C4-2B (cell line): Measurements from ENCODE around the gene MACROD1.

ENCODE experiments used
- H3K27ac ChIP-seq: fragments of 450-650 bp; 2 replicates; pipeline ENCODE4 v1.5.1; 2017
- ZFX ChIP-seq: fragments of 450-650 bp; IDR thresholded peaks from 2 replicates; pipeline ENCODE4 v1.6.1; 2017
- TF ChIP-seq, protein P1 (sequence below): fragments of 450-650 bp; conservative IDR thresholded peaks from 2 replicates; pipeline ENCODE4 v1.5.1; 2017; ENCODE audit warnings: mild to moderate bottlenecking

Gene MACROD1

DNA sequence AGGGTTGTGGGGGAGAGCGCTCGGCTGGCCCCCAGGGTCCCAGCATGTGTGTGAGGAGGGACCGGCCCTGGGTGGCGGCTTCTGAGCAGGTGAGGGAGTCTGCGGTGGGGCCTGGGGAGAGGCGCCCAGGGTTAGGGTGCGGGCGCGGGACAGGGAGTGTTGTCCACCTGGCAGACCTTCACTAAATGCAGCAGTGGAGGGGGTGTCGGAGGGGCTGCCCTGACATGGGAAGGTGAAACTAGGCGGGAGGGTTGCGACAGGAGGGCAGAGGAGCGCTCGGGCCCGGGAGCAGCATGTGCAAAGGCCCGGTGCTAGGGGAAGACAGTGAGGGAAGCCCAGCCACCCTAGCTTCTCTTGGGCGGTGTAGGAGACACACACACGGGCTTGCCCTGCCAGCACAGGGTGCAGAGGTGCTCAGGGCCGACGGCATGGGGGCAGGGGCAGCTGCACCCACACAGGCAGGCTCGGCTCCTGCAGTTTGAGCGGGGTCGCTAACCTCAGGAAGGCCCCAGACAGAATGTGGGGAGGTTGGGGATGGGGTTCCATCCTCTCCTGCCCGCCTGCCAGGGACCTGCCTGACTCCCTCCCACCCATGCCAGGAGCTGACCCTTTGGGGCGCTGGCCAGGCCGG, 157.5 kb downstream of the MACROD1 start:
- H3K27ac ChIP-seq, result peak overlapping the region; percentile 20; the same call in 1 of the 2 replicates
- TF ChIP-seq, protein P1, sequence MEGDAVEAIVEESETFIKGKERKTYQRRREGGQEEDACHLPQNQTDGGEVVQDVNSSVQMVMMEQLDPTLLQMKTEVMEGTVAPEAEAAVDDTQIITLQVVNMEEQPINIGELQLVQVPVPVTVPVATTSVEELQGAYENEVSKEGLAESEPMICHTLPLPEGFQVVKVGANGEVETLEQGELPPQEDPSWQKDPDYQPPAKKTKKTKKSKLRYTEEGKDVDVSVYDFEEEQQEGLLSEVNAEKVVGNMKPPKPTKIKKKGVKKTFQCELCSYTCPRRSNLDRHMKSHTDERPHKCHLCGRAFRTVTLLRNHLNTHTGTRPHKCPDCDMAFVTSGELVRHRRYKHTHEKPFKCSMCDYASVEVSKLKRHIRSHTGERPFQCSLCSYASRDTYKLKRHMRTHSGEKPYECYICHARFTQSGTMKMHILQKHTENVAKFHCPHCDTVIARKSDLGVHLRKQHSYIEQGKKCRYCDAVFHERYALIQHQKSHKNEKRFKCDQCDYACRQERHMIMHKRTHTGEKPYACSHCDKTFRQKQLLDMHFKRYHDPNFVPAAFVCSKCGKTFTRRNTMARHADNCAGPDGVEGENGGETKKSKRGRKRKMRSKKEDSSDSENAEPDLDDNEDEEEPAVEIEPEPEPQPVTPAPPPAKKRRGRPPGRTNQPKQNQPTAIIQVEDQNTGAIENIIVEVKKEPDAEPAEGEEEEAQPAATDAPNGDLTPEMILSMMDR, result no peak
- no peak for TF ChIP-seq ZFX

DNA sequence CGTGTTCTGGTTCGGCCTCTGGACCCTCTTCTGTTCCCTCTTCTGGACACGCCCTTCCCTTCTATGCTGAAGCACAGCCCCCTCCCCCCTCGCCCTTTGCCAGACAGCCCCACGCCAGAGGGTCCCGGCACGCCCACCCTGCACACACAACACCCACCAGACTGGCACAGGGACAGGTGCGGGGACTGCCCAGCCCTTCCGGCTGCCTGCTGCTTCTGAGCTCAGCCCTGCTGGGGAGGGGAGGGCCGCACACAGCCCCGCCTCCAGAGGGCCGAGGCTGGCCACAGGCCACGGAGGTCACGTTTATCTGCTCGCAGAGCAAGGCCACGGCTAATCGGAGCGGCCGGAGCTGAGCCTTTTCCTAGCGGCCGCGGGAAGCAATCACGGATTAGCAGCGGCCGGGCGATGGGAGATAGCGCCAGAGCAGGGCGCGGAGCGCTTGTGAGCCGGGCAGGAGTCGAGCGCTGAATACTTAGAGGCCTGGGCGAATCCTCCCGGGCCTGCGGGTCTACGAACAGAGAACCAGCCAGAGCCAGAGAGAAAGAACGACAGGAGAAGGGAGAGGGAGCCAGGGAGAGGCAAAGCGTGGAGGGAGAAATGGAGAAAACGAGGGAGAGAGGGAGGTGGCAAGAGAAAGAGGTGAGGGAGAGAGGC, 158.2 kb downstream of the MACROD1 start:
- TF ChIP-seq ZFX, result no peak
- TF ChIP-seq, protein P1, result no peak; the same call in 1 of the 2 replicates
- peak overlapping the region; percentile 20; the same call in 1 of the 2 replicates for H3K27ac ChIP-seq

DNA sequence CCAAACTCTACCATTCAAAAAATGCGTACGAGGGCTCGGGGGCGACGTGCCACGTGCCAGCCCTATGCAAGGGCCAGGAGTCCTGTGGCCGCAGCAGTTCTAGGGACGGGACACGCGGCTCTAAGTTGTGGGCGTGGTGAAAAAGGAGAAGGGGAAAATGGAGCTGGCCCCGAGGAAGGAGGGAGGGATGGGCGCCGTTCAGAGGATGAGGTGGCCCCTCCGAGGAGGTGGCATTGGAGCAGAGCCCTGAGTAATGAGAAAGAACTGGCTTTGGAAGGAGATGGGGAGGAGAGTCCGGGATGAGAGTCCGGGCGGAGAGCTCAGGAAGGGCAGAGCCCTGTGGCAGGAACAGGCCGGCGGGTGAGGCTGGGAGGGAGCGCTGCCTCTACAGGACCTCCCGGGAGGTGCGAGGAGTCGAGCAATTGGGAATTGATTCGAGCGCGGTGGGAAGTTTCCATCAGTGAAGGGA, 158.7 kb downstream of the MACROD1 start:
- TF ChIP-seq, protein P1, result no peak
- no peak for TF ChIP-seq ZFX
- H3K27ac ChIP-seq, result peak overlapping the region; percentile 20; the same call in 1 of the 2 replicates

DNA sequence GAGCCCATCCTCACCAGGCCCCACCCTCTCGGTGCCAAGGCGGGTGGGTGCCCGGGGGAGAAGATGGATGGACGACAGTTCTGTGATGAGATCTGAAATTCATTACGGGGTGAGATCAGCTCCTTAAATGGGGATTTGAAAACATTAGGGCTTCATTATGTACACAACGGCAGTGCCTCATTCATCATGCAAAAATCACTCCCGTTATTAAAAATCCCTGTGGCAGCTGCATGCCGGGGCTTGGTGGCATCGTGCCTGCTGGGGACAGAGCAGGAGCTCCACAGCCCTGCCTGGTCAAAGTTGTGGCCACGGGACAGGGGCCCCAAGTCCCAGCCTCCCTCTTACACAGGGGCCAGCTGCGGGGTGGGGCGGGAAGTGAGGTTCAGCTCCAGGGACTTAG, 159.5 kb downstream of the MACROD1 start:
- H3K27ac ChIP-seq, result no peak overlapping the region
- TF ChIP-seq ZFX, result no peak
- TF ChIP-seq, protein P1, result no peak

DNA sequence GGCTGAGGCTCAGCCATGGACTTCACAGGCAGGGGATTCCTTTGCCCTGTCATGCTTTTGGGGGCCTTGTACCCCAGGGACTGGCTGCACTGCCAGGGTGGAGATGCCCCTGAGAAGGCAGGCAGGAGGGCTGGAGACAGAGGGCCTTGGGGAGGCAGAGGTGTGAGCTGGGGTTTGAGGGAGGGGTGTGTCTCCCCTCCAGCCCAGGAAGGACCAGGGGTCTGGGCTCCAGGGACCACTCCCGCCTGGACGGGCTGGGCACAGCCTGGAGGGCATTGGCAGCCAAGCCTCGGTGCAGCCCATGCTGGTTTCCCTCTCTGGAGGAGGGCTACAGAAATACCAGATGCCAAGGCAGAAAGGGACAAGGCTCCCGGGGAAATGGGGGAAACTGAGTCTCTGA, 160.2 kb downstream of the MACROD1 start:
- no peak overlapping the region for H3K27ac ChIP-seq
- TF ChIP-seq ZFX, result no peak
- TF ChIP-seq, protein P1, result no peak

DNA sequence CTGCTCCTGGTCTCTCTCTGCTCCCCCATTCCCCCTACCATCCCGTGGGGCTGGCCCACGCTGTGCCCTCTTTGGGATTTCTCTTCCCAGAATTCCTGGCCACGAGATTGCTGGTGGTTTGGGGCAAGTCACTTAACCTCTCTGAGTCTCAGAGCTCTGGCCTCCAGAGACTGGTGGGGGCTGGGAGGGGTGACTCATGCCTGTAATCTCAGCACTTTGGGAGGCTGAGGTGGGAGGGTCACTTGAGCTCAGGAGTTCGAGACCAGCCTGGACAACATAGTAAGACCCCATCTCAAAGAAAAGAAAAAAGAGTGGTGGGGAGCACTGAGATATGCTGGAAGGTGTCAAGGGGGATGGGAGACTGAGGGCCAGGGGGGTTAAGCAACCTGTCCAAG, 161.3 kb downstream of the MACROD1 start:
- H3K27ac ChIP-seq, result no peak overlapping the region
- TF ChIP-seq ZFX, result no peak
- TF ChIP-seq, protein P1, result no peak

DNA sequence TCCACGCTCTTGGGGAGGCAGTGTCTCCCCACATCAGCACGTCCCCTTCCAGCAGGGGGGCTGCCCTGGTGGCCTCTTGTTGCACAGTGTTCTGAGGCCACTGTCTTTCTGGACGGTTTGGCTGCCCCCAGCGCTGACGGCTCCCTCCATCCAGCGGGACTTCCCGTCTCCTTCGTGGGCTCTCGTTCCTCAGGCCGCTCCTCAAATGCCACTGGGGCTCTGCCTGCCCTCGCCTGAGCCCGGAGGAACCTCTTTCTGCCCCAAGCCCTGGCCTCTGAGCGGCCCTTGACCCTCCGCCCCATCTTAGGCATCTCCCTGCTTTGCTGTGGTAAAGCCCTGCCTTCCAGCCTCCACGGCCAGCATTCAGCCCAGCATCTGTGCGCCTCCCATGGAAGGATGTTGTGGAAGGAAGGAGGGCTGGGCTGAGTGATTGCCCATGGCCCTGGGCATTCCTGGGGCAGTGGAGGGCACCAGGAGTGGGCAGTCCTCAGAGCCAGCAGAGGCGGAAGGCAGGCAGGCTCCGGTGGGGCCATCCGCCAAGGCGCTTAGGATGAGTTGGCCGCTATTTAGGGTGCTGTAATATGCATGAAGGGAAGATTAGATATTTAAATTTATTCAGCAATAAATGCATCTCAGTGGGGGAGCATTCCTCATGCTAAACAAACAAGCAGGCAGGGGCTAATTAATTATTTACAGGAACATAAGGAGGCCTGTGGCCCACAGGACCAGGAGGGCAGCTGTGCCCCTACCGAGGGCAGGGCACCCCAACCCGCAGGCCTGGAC, 161.9 kb downstream of the MACROD1 start:
- TF ChIP-seq, protein P1, result no peak
- no peak for TF ChIP-seq ZFX
- H3K27ac ChIP-seq, result no peak overlapping the region
